ENCODE measurements around the gene OR4X2. TPM values are rescaled to one million over a fixed set of nuclear protein-coding genes. Genes with fewer than 3 reads are reported as not detected.

OR4X2 gene
- polyA plus RNA-seq, 1 of the 3 experiments (the other 2 are of a cell fraction), result not detected

DNA sequence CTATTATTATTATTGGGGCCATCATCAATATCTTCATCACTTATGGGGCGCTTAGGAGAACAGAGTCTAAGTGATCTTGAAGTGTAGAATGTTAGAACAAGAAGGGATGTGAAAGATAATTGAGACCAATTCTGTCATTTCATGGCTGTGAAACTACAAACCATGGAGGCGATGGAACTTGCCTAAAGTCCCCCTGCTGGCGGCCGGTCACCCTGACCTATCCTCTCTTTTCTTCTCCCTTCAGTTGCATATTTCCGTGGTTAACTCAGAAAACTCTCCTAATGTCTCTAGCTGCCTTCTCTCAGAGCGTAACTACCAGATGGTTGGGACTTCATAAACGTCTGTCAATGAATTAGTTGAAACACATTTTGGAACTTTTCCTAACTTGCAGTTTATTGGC is 34.9 kb upstream of the OR4X2 start:
- no peak for TF ChIP-seq SMC3 (IDR thresholded peaks at IDR 0.05; ENCODE audit: low read depth, low read length)
- no peak for TF ChIP-seq RAD21 (IDR thresholded peaks at IDR 0.05; ENCODE audit: low read length)
- TF ChIP-seq, protein P1, sequence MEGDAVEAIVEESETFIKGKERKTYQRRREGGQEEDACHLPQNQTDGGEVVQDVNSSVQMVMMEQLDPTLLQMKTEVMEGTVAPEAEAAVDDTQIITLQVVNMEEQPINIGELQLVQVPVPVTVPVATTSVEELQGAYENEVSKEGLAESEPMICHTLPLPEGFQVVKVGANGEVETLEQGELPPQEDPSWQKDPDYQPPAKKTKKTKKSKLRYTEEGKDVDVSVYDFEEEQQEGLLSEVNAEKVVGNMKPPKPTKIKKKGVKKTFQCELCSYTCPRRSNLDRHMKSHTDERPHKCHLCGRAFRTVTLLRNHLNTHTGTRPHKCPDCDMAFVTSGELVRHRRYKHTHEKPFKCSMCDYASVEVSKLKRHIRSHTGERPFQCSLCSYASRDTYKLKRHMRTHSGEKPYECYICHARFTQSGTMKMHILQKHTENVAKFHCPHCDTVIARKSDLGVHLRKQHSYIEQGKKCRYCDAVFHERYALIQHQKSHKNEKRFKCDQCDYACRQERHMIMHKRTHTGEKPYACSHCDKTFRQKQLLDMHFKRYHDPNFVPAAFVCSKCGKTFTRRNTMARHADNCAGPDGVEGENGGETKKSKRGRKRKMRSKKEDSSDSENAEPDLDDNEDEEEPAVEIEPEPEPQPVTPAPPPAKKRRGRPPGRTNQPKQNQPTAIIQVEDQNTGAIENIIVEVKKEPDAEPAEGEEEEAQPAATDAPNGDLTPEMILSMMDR (IDR thresholded peaks at IDR 0.05), result peak; percentile 44

DNA sequence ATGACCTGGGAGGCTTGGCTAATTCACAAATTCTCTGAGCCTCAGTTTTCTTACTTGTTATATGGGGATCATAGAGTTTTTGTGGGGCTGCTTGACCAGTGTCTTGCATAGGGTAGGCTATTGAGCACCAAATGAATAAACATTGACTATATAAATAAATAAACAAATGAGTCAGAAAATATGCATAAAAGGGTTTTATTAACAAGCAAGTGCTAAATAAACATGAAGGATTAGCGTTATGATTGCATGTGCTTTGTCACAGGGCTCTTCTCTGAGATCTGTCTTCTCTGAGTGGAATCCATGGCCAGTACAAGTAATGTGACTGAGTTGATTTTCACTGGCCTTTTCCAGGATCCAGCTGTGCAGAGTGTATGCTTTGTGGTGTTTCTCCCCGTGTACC is 28.4 kb upstream of the OR4X2 start, which contains the start of gene OR4B1:
OR4B1 (plus strand) TSS at position 301 of the 400 bp plus-strand sequence; CDS start at position 301, 0 bp downstream.
- no peak within 1 kb of the TSS for H3K4me2 ChIP-seq
- no peaks in the 10 kb centered on the region for H3K9me2 ChIP-seq
- H3K9me3 ChIP-seq, result no peaks in the 10 kb centered on the region
- H4K20me1 ChIP-seq (ENCODE audit: insufficient read depth), result no peaks in the 10 kb centered on the region
- no peaks in the 10 kb centered on the region for H3K4me1 ChIP-seq (ENCODE audit: control insufficient read depth in 1 of 2, insufficient read depth in 2 of 2, low read depth in 1 of 2, low read length in 1 of 2)
- no peak within 1 kb of the TSS for H3K9ac ChIP-seq
- no peaks in the 10 kb centered on the region for H3F3A ChIP-seq (replicated peaks; ENCODE audit: insufficient read depth)
- H3K27ac ChIP-seq (ENCODE audit: low read depth in 2 of 2, low read length in 1 of 2), result no peak within 1 kb of the TSS
- no peaks in the 10 kb centered on the region for H3K79me2 ChIP-seq (ENCODE audit: insufficient read depth)
- H2AFZ ChIP-seq (ENCODE audit: low read depth), result no peak within 1 kb of the TSS
- H3K27me3 ChIP-seq (ENCODE audit: insufficient read depth), result no peaks in the 10 kb centered on the region; the same call in 1 of the 2 replicates
- DNase-seq, result no peak
- H3K4me3 ChIP-seq (ENCODE audit: low read depth in 2 of 2, low read length in 1 of 2), result no peak within 1 kb of the TSS
- H3K36me3 ChIP-seq (replicated peaks in 1 of 2; ENCODE audit: control insufficient read depth in 1 of 2, insufficient read depth in 2 of 2, low read length in 1 of 2), result no peaks in the 10 kb centered on the region
- WGBS (ENCODE audit: low lambda C conversion rate), result 9% methylated on average over 2 of the region's 2 CpGs
- CTCF ChIA-PET, result no interaction called here
- POLR2A ChIA-PET, result no interaction called here
- TF ChIP-seq ZBTB33 (IDR thresholded peaks at IDR 0.05; ENCODE audit: borderline replicate concordance, low read depth) (no peak), MAX (IDR thresholded peaks at IDR 0.05; ENCODE audit: low read depth) (no peak), NFIC (IDR thresholded peaks at IDR 0.05; ENCODE audit: borderline replicate concordance) (no peak), NRF1 (IDR thresholded peaks at IDR 0.05; ENCODE audit: low read depth, low read length) (no peak), CHD2 (IDR thresholded peaks at IDR 0.05; ENCODE audit: low read length, partially characterized antibody) (no peak), GABPA (IDR thresholded peaks at IDR 0.05; ENCODE audit: low read depth) (no peak), MXI1 (IDR thresholded peaks at IDR 0.05; ENCODE audit: low read depth, low read length) (no peak), JUND (IDR thresholded peaks at IDR 0.05) (no peak), TEAD4 (IDR thresholded peaks at IDR 0.05; ENCODE audit: borderline replicate concordance, insufficient read depth) (no peak), RCOR1 (IDR thresholded peaks at IDR 0.05; ENCODE audit: low read length) (no peak), PBX3 (IDR thresholded peaks at IDR 0.05) (no peak), GATA2 (CRISPR knock-in tag; IDR thresholded peaks at IDR 0.05) (no peak), YY1 (IDR thresholded peaks at IDR 0.05; ENCODE audit: low read depth) (no peak), MEF2A (IDR thresholded peaks at IDR 0.05; ENCODE audit: borderline replicate concordance, low read depth) (no peak), USF1 (IDR thresholded peaks at IDR 0.05; ENCODE audit: borderline replicate concordance, low read depth) (no peak), EZH2phosphoT487 (IDR thresholded peaks at IDR 0.05; ENCODE audit: borderline replicate concordance, low read depth) (no peak), FOXJ3 (CRISPR knock-in tag; IDR thresholded peaks at IDR 0.05) (no peak), POLR2AphosphoS5 (IDR thresholded peaks at IDR 0.05; ENCODE audit: low read depth, low read length) (no peak)

More for the DNA sequence above, 34.9 kb upstream of the OR4X2 start:
- Histone ChIP-seq H3K36me3 (replicated peaks in 1 of 2; ENCODE audit: control insufficient read depth in 1 of 2, insufficient read depth in 2 of 2, low read length in 1 of 2) (no peaks in the 10 kb centered on the region), H3K79me2 (ENCODE audit: insufficient read depth) (no peaks in the 10 kb centered on the region), H3K27me3 (ENCODE audit: insufficient read depth) (no peaks in the 10 kb centered on the region; the same call in 1 of the 2 replicates), H3K4me3 (ENCODE audit: low read depth in 2 of 2, low read length in 1 of 2) (no peak overlapping the region), H3K27ac (ENCODE audit: low read depth in 2 of 2, low read length in 1 of 2) (no peak overlapping the region), H3K9ac (no peak overlapping the region), H3K4me1 (ENCODE audit: control insufficient read depth in 1 of 2, insufficient read depth in 2 of 2, low read depth in 1 of 2, low read length in 1 of 2) (no peaks in the 10 kb centered on the region), H3K9me3 (no peaks in the 10 kb centered on the region), H3K4me2 (no peak overlapping the region), H3F3A (replicated peaks; ENCODE audit: insufficient read depth) (no peaks in the 10 kb centered on the region), H4K20me1 (ENCODE audit: insufficient read depth) (no peaks in the 10 kb centered on the region), H2AFZ (ENCODE audit: low read depth) (no peak overlapping the region), H3K9me2 (no peaks in the 10 kb centered on the region)
- ChIA-PET POLR2A (no interaction called here), CTCF (interaction anchor here (0.6 kb wide), 1 partner anchor 26 kb away, joined by 3 read pairs; no protein-coding TSS in a partner anchor)
- no peak for DNase-seq
- 2% methylated on average over 7 of the region's 7 CpGs for WGBS (ENCODE audit: low lambda C conversion rate)

Measured in SK-N-SH (cell line).